Gastrocnemius medialis (tissue), 4 donors: ENCODE data around the gene REC114. TPM values are rescaled to one million over a fixed set of nuclear protein-coding genes. Genes with fewer than 3 reads are reported as not detected.
"Not testable (repeated sequence)": the region's sequence is repeated elsewhere in the genome, so short reads cannot be mapped to it uniquely, and the experiment has no call there.

Experiments
- ATAC-seq, 2 donors: fragments of 150-250 bp; one replicate each; pipeline ENCODE4 v1.9.1; 2016
- DNase-seq, 2 donors: peaks; one replicate each; pipeline ENCODE4 v3.0.0-alpha.2; 2019
- H3K27ac ChIP-seq, 4 donors: fragments of 200-600 bp; sonication (generic); 1 replicate in 1 of 4; 2 replicates in 3 of 4; pipeline ENCODE4 v1.5.1; 2016 to 2018; ENCODE audit warnings: mild to moderate bottlenecking in 2 of 4, moderate library complexity in 1 of 4
- H3K27me3 ChIP-seq, 3 donors: fragments of 200-600 bp; sonication (generic) in 2 of 3; 1 replicate in 1 of 3; 2 replicates in 2 of 3; pipeline versions ENCODE4 v1.5.1 to v1.6.0; 2016 to 2019; ENCODE audit warnings: mild to moderate bottlenecking in 1 of 3, moderate library complexity in 1 of 3
- H3K36me3 ChIP-seq, 2 donors: fragments of 200-600 bp; sonication (generic) in 1 of 2; one replicate each; pipeline ENCODE4 v1.5.1; 2017 to 2018
- H3K4me1 ChIP-seq, 2 donors: fragments of 200-600 bp; sonication (generic) in 1 of 2; one replicate each; pipeline ENCODE4 v1.5.1; 2016 to 2017; ENCODE audit warnings: mild to moderate bottlenecking in 2 of 2
- H3K4me3 ChIP-seq, 4 donors: fragments of 200-600 bp; sonication (generic) in 3 of 4; 1 replicate in 1 of 4; 2 replicates in 3 of 4; pipeline ENCODE4 v1.5.1; 2016 to 2019; ENCODE audit warnings: mild to moderate bottlenecking in 2 of 4
- H3K9me3 ChIP-seq, 3 donors: fragments of 200-600 bp; sonication (generic) in 2 of 3; 1 replicate in 1 of 3; 2 replicates in 2 of 3; pipeline ENCODE4 v1.5.1; 2016 to 2019
- POLR2A ChIP-seq, 2 donors: fragments of 450-650 bp; IDR thresholded peaks; one replicate each; pipeline ENCODE4 v1.6.1; 2017; ENCODE audit warnings: antibody characterized with exemption in 2 of 2, mild to moderate bottlenecking in 2 of 2, moderate library complexity in 2 of 2
- in situ Hi-C, 4 donors: fragments of 200-750 bp; cut with MboI; loops; one replicate each; pipeline versions ENCODE4 v1.15.0 to v1.8.0; 2017; ENCODE audit warnings: low sequenced_read_pairs in 4 of 4
- intact Hi-C: fragments of 100-400 bp; cut with DNase I; formaldehyde crosslinking; loops from one replicate; pipeline ENCODE4 v1.15.1; 2023; ENCODE audit warnings: low total_unique reads
- total RNA-seq, 4 donors: library from RNA; depleted of rRNA; stranded (reverse); fragments of >200 nt; gene quantifications; one replicate each; pipeline versions ENCODE4 v1.1.0 to v1.2.3, GENCODE V29; 2016
- TF ChIP-seq, protein P1 (sequence below), 5 experiments: fragments of 450-650 bp in 3 of 5; fragments of 200-600 bp in 2 of 5; sonication (generic) in 2 of 5; IDR thresholded peaks in 4 of 5; conservative IDR thresholded peaks in 1 of 5; 1 replicate in 4 of 5; 2 replicates in 1 of 5; pipeline ENCODE4 v1.5.1; 2016 to 2019; ENCODE audit warnings: antibody characterized with exemption in 5 of 5, mild to moderate bottlenecking in 3 of 5, moderate library complexity in 3 of 5

REC114 gene
- total RNA-seq, 4 donors from 2014 or later: not detected

DNA sequence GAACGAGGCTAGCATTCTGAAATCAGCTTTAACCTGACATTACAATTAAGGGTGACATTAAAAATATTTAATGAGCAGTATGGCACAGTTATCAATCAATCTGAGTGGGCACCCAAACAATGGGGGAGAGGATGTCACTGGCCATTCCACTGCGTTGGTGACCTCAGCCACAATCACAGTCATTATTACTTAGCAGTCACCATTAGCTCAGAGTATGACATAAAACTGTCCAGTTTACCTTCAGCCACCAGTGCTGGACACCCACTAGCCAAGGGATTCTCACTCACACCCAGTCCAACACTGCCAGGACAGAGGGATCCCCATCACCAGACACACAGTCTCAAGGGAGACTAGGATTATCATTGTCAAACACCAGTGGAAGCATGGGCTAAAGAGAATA lies 17.5 kb upstream of the REC114 start:
- no peak for TF ChIP-seq POLR2A (IDR thresholded peaks at IDR 0.05)
- TF ChIP-seq, protein P1, sequence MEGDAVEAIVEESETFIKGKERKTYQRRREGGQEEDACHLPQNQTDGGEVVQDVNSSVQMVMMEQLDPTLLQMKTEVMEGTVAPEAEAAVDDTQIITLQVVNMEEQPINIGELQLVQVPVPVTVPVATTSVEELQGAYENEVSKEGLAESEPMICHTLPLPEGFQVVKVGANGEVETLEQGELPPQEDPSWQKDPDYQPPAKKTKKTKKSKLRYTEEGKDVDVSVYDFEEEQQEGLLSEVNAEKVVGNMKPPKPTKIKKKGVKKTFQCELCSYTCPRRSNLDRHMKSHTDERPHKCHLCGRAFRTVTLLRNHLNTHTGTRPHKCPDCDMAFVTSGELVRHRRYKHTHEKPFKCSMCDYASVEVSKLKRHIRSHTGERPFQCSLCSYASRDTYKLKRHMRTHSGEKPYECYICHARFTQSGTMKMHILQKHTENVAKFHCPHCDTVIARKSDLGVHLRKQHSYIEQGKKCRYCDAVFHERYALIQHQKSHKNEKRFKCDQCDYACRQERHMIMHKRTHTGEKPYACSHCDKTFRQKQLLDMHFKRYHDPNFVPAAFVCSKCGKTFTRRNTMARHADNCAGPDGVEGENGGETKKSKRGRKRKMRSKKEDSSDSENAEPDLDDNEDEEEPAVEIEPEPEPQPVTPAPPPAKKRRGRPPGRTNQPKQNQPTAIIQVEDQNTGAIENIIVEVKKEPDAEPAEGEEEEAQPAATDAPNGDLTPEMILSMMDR (IDR thresholded peaks at IDR 0.05 in 4 of 5, conservative IDR thresholded peaks at IDR 0.05 in 1 of 5): no peak
- no peak overlapping the region for H3K27ac ChIP-seq
- DNase-seq (no peak), ATAC-seq (no peak)
- peaks cover 0 to 6% (median 0%) of the 10 kb centered on the region in 3 donors for H3K27me3 ChIP-seq
- no peaks in the 10 kb centered on the region for H3K9me3 ChIP-seq
- no peaks in the 10 kb centered on the region for H3K36me3 ChIP-seq
- in situ Hi-C loops (no loop called here), intact Hi-C loops (no loop called here)
- no peaks in the 10 kb centered on the region for H3K4me1 ChIP-seq
- no peak overlapping the region for H3K4me3 ChIP-seq

DNA sequence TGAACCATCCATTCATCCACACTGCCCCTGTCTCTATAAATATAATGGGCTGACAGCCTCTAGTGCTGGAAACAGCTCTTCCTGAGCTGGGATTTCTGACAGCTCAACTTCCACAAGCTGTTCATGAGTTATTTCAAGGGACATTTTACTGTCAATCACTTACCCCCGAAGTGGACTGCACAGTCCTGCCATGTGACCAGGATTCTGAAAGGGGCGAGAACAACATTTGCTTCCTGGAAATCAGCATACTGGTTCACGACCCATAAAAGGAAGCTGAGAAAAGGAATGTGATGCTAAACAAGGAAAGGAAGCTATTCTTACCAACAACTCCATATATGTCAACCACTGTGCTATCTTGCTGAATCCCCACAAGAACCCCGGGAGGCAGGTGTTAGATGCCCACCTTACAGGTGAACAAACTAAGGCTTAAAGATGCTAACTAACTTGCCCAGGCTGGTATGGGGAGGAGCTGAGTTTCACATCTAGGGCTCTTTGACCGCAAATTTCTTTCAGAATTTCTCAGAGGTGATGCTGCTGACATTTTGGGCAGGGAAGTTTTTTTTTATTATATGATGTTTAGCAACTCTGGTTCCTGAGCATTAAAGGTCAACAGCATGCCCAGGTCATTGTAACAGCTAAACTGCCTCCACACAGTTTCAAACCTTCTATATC lies 16.5 kb upstream of the REC114 start:
- ATAC-seq (no peak), DNase-seq (no peak)
- TF ChIP-seq POLR2A (IDR thresholded peaks at IDR 0.05): no peak

DNA sequence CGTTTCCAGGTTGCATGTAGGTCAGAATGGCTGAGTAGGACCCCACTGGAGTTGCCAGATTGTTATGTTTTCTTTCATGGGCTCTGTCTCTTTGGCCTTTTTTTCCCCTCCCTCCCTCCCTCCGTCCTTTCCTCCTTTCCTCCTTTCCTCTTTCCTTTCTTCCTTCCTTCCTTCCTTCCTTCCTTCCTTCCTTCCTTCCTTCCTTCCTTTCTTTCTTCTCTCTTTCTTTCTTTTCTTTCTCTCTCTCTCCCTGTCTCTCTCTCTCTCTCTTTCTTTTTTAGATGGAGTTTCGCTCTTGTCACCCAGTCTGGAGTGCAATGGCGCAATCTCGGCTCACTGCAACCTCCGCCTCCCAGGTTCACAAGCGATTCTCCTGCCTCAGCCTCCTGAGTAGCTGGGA lies 11.6 kb upstream of the REC114 start:
- H3K9me3 ChIP-seq, DNase-seq, H3K27me3 ChIP-seq, in situ Hi-C loops, H3K36me3 ChIP-seq, H3K4me1 ChIP-seq, H3K4me3 ChIP-seq, intact Hi-C loops, H3K27ac ChIP-seq, ATAC-seq: not testable (repeated sequence)

More for the DNA sequence above, 16.5 kb upstream of the REC114 start:
- intact Hi-C loops (no loop called here), in situ Hi-C loops (no loop called here)
- no peaks in the 10 kb centered on the region for H3K4me1 ChIP-seq
- peaks cover 0 to 6% (median 0%) of the 10 kb centered on the region in 3 donors for H3K27me3 ChIP-seq
- no peaks in the 10 kb centered on the region for H3K9me3 ChIP-seq
- no peak overlapping the region for H3K4me3 ChIP-seq
- no peaks in the 10 kb centered on the region for H3K36me3 ChIP-seq
- H3K27ac ChIP-seq: no peak overlapping the region

DNA sequence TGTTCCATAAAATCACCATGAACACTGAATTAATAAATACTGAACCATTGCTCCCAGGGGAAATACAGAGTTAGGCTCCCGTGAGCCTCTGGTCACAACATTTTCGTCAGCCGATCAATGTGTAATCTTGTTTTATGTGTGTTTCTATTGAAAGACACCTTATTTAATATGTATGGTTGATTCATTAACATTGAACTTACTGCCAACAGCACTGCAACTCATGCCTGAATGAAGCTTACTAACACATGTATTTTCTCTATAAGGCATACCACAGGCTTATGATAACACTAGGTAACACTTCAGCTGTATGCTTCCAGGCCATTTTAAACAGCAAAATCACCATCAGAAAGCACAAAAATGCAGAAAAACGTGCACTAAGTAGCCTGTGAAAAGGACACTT lies 9.1 kb upstream of the REC114 start:
- no peaks in the 10 kb centered on the region for H3K4me1 ChIP-seq
- no peak overlapping the region for H3K27ac ChIP-seq
- peaks cover 0 to 5% (median 4%) of the 10 kb centered on the region in 3 donors for H3K27me3 ChIP-seq
- H3K4me3 ChIP-seq: no peak overlapping the region
- DNase-seq (no peak), ATAC-seq (no peak)
- H3K9me3 ChIP-seq: no peaks in the 10 kb centered on the region
- H3K36me3 ChIP-seq: no peaks in the 10 kb centered on the region
- intact Hi-C loops (no loop called here), in situ Hi-C loops (no loop called here)
- TF ChIP-seq, protein P1 (IDR thresholded peaks at IDR 0.05 in 4 of 5, conservative IDR thresholded peaks at IDR 0.05 in 1 of 5): no peak
- no peak for TF ChIP-seq POLR2A (IDR thresholded peaks at IDR 0.05)

DNA sequence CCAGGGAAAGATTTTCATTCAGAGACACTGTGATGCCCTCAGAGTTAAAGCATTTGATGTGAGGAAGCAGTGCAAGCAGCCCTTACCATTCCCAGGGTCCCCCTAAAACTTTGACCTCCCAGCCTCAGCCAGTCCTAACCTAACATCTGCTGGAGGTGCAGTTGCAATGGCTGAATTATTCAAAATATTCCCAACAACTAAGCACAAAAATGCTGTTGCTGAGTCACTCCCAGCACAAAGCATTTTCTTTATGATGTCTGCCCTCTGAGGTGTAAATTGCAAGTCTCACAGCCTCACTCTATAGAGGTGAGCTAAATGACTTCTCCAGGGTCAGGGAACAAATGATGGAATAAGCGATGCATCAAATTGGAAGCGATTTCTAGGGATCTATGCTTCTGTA lies 6.4 kb upstream of the REC114 start:
- Histone ChIP-seq H3K27me3 (peaks cover 0 to 5% (median 4%) of the 10 kb centered on the region in 3 donors), H3K27ac (no peak overlapping the region), H3K4me3 (no peak overlapping the region), H3K4me1 (no peaks in the 10 kb centered on the region), H3K36me3 (no peaks in the 10 kb centered on the region), H3K9me3 (no peaks in the 10 kb centered on the region)
- in situ Hi-C loops (no loop called here), intact Hi-C loops (no loop called here)
- DNase-seq (no peak), ATAC-seq (no peak)
- TF ChIP-seq, protein P1 (IDR thresholded peaks at IDR 0.05 in 4 of 5, conservative IDR thresholded peaks at IDR 0.05 in 1 of 5): no peak
- no peak for TF ChIP-seq POLR2A (IDR thresholded peaks at IDR 0.05)
